ENCODE measurements around the gene HCST.
A peak's percentile ranks its signal among the peaks of the same experiment; 100 is the strongest.

Gene HCST

GRCh38 chr19:35938282-35939224 is 36.2 kb downstream of the HCST start:
- no peak overlapping the region for H3K27ac ChIP-seq (ENCODE audit: low read depth, low read length, severe bottlenecking)
- WGBS, 2 experiments (ENCODE audit: insufficient coverage in 2 of 2): 90 to 93% methylated on average over 10 to 11 of the region's 13 CpGs
- H3K36me3 ChIP-seq (ENCODE audit: control insufficient read depth, insufficient read depth, low read length): peaks cover 18% of the 10 kb centered on the region
- H3K9me3 ChIP-seq (ENCODE audit: control insufficient read depth, low read length): no peaks in the 10 kb centered on the region
- H3K4me3 ChIP-seq (ENCODE audit: extremely low read depth, insufficient read depth, low read length, poor library complexity, severe bottlenecking): peak overlapping the region; percentile 0
- H3K4me1 ChIP-seq (ENCODE audit: control insufficient read depth, insufficient read depth, low read length, poor library complexity, severe bottlenecking): no peaks in the 10 kb centered on the region

- Histone ChIP-seq H3K4me3 (ENCODE audit: extremely low read depth, insufficient read depth, low read length, poor library complexity, severe bottlenecking) (no peak overlapping the region), H3K27ac (ENCODE audit: low read depth, low read length, severe bottlenecking) (no peak overlapping the region), H3K4me1 (ENCODE audit: control insufficient read depth, insufficient read depth, low read length, poor library complexity, severe bottlenecking) (no peaks in the 10 kb centered on the region), H3K36me3 (ENCODE audit: control insufficient read depth, insufficient read depth, low read length) (peaks cover 18% of the 10 kb centered on the region), H3K9me3 (ENCODE audit: control insufficient read depth, low read length) (no peaks in the 10 kb centered on the region)
- 94% methylated on average over 39 to 54 of the region's 55 CpGs for WGBS, 2 experiments (ENCODE audit: insufficient coverage in 2 of 2)
Observed at GRCh38 chr19:35939307-35940077, 37.2 kb downstream of the HCST start.

- H3K36me3 ChIP-seq (ENCODE audit: control insufficient read depth, insufficient read depth, low read length): peaks cover 18% of the 10 kb centered on the region
- H3K4me1 ChIP-seq (ENCODE audit: control insufficient read depth, insufficient read depth, low read length, poor library complexity, severe bottlenecking): no peaks in the 10 kb centered on the region
- no peaks in the 10 kb centered on the region for H3K9me3 ChIP-seq (ENCODE audit: control insufficient read depth, low read length)
- H3K4me3 ChIP-seq (ENCODE audit: extremely low read depth, insufficient read depth, low read length, poor library complexity, severe bottlenecking): no peak overlapping the region
- WGBS, 2 experiments (ENCODE audit: insufficient coverage in 2 of 2): 95 to 98% methylated on average over 38 to 49 of the region's 51 CpGs
- no peak overlapping the region for H3K27ac ChIP-seq (ENCODE audit: low read depth, low read length, severe bottlenecking)
Observed at GRCh38 chr19:35940078-35940775, 37.9 kb downstream of the HCST start.

GRCh38 chr19:35940839-35941238 is 38.5 kb downstream of the HCST start:
- 88 to 95% methylated on average over 3 to 4 of the region's 4 CpGs for WGBS, 2 experiments (ENCODE audit: insufficient coverage in 2 of 2)
- H3K4me1 ChIP-seq (ENCODE audit: control insufficient read depth, insufficient read depth, low read length, poor library complexity, severe bottlenecking): no peaks in the 10 kb centered on the region
- peaks cover 18% of the 10 kb centered on the region for H3K36me3 ChIP-seq (ENCODE audit: control insufficient read depth, insufficient read depth, low read length)
- H3K4me3 ChIP-seq (ENCODE audit: extremely low read depth, insufficient read depth, low read length, poor library complexity, severe bottlenecking): no peak overlapping the region
- no peaks in the 10 kb centered on the region for H3K9me3 ChIP-seq (ENCODE audit: control insufficient read depth, low read length)
- no peak overlapping the region for H3K27ac ChIP-seq (ENCODE audit: low read depth, low read length, severe bottlenecking)

GRCh38 chr19:35942235-35942634 is 39.9 kb downstream of the HCST start:
- Histone ChIP-seq H3K36me3 (ENCODE audit: control insufficient read depth, insufficient read depth, low read length) (peaks cover 18% of the 10 kb centered on the region), H3K4me1 (ENCODE audit: control insufficient read depth, insufficient read depth, low read length, poor library complexity, severe bottlenecking) (no peaks in the 10 kb centered on the region), H3K9me3 (ENCODE audit: control insufficient read depth, low read length) (no peaks in the 10 kb centered on the region), H3K27ac (ENCODE audit: low read depth, low read length, severe bottlenecking) (no peak overlapping the region), H3K4me3 (ENCODE audit: extremely low read depth, insufficient read depth, low read length, poor library complexity, severe bottlenecking) (no peak overlapping the region)
- WGBS, 2 experiments (ENCODE audit: insufficient coverage in 2 of 2): 100% methylated on average over 2 of the region's 3 CpGs

GRCh38 chr19:35943321-35944301 is 41.3 kb downstream of the HCST start:
- WGBS, 2 experiments (ENCODE audit: insufficient coverage in 2 of 2): 91 to 96% methylated on average over 8 to 9 of the region's 9 CpGs
- Histone ChIP-seq H3K9me3 (ENCODE audit: control insufficient read depth, low read length) (no peaks in the 10 kb centered on the region), H3K4me1 (ENCODE audit: control insufficient read depth, insufficient read depth, low read length, poor library complexity, severe bottlenecking) (no peaks in the 10 kb centered on the region), H3K27ac (ENCODE audit: low read depth, low read length, severe bottlenecking) (no peak overlapping the region), H3K36me3 (ENCODE audit: control insufficient read depth, insufficient read depth, low read length) (peaks cover 16% of the 10 kb centered on the region), H3K4me3 (ENCODE audit: extremely low read depth, insufficient read depth, low read length, poor library complexity, severe bottlenecking) (no peak overlapping the region)

- Histone ChIP-seq H3K36me3 (ENCODE audit: control insufficient read depth, insufficient read depth, low read length) (peaks cover 13% of the 10 kb centered on the region), H3K4me3 (ENCODE audit: extremely low read depth, insufficient read depth, low read length, poor library complexity, severe bottlenecking) (no peak overlapping the region), H3K4me1 (ENCODE audit: control insufficient read depth, insufficient read depth, low read length, poor library complexity, severe bottlenecking) (no peaks in the 10 kb centered on the region), H3K9me3 (ENCODE audit: control insufficient read depth, low read length) (no peaks in the 10 kb centered on the region), H3K27ac (ENCODE audit: low read depth, low read length, severe bottlenecking) (no peak overlapping the region)
- WGBS, 2 experiments (ENCODE audit: insufficient coverage in 2 of 2): 93 to 97% methylated on average over 42 to 45 of the region's 52 CpGs
Observed at GRCh38 chr19:35944556-35944955, 42.2 kb downstream of the HCST start.

- no peaks in the 10 kb centered on the region for H3K9me3 ChIP-seq (ENCODE audit: control insufficient read depth, low read length)
- 93 to 100% methylated on average over 5 to 9 of the region's 11 CpGs for WGBS, 2 experiments (ENCODE audit: insufficient coverage in 2 of 2)
- peaks cover 7% of the 10 kb centered on the region for H3K36me3 ChIP-seq (ENCODE audit: control insufficient read depth, insufficient read depth, low read length)
- H3K4me1 ChIP-seq (ENCODE audit: control insufficient read depth, insufficient read depth, low read length, poor library complexity, severe bottlenecking): no peaks in the 10 kb centered on the region
- no peak overlapping the region for H3K27ac ChIP-seq (ENCODE audit: low read depth, low read length, severe bottlenecking)
- no peak overlapping the region for H3K4me3 ChIP-seq (ENCODE audit: extremely low read depth, insufficient read depth, low read length, poor library complexity, severe bottlenecking)
Observed at GRCh38 chr19:35945121-35945790, 42.9 kb downstream of the HCST start.

GRCh38 chr19:35946203-35946602 is 43.9 kb downstream of the HCST start:
- Histone ChIP-seq H3K36me3 (ENCODE audit: control insufficient read depth, insufficient read depth, low read length) (peaks cover 7% of the 10 kb centered on the region), H3K27ac (ENCODE audit: low read depth, low read length, severe bottlenecking) (no peak overlapping the region), H3K4me3 (ENCODE audit: extremely low read depth, insufficient read depth, low read length, poor library complexity, severe bottlenecking) (no peak overlapping the region), H3K4me1 (ENCODE audit: control insufficient read depth, insufficient read depth, low read length, poor library complexity, severe bottlenecking) (no peaks in the 10 kb centered on the region), H3K9me3 (ENCODE audit: control insufficient read depth, low read length) (no peaks in the 10 kb centered on the region)
- WGBS, 2 experiments (ENCODE audit: insufficient coverage in 2 of 2): 83 to 100% methylated on average over 1 to 2 of the region's 4 CpGs
